HCT116 (cell line): ENCODE data around the gene OR2AG2. TPM values are rescaled to one million over a fixed set of nuclear protein-coding genes. Genes with fewer than 3 reads are reported as not detected.
A peak's percentile ranks its signal among the peaks of the same experiment; 100 is the strongest.

Experiments used
- ATAC-seq: fragments of 200-7000 bp; cut with Tn5 transposase; 2 replicates; pipeline ENCODE4 v1.9.1; 2020; ENCODE audit warnings: mild to moderate bottlenecking, moderate library complexity
- BruUV-seq: library from RNA; stranded (reverse); fragments of 400-500 nt; replicated peaks from 2 replicates; lab custom pipeline; 2021; lab: Mats Ljungman, UMichigan
- CTCF ChIA-PET: fragments of 300-600 bp; sonication (Branson Sonifier 250); formaldehyde crosslinking; loops from one replicate; lab custom pipeline; 2021; ENCODE audit warnings: antibody characterized with exemption; lab: Charles Lee
- POLR2A ChIA-PET: fragments of 300-600, 350-600 bp; sonication (Branson Sonifier 250); formaldehyde crosslinking; loops from one replicate; lab custom pipeline; 2021; ENCODE audit warnings: antibody characterized with exemption; lab: Charles Lee
- RAD21 ChIA-PET, 2 experiments: fragments of 300-600 bp; sonication (Branson Sonifier 250); formaldehyde crosslinking; loops; one replicate each; lab custom pipeline; 2023; ENCODE audit warnings: low total read pairs in 2 of 2; ENCODE audit not compliant: uncharacterized antibody in 2 of 2, unreplicated experiment in 2 of 2, low non-redundant PET in 1 of 2; lab: Charles Lee
- DNase-seq: peaks from one replicate; pipeline ENCODE4 v3.0.0-alpha.2; 2010; ENCODE audit warnings: low read depth, low spot score
- H2AFZ ChIP-seq: fragments of 200-600 bp; shearing (Covaris generic), sonication (generic); 2 replicates; pipeline ENCODE4 v1.6.1; 2017; ENCODE audit warnings: low read depth, mixed run types, mixed read lengths, antibody characterized with exemption, low read length; ENCODE audit not compliant: poor library complexity, severe bottlenecking
- H3K27ac ChIP-seq: 2 replicates; pipeline ENCODE4 v1.5.1; 2012; ENCODE audit warnings: low read depth, low read length
- H3K27me3 ChIP-seq: fragments of 200-600 bp; sonication (generic); 2 replicates; pipeline ENCODE4 v1.6.1; 2016; ENCODE audit warnings: mixed run types, low read length, mixed read lengths; ENCODE audit not compliant: insufficient read depth
- H3K36me3 ChIP-seq, 2 experiments: fragments of 200-500 bp in 1 of 2; fragments of 200-600 bp in 1 of 2; sonication (Bioruptor generic) in 1 of 2; sonication (generic) in 1 of 2; 2 replicates each; pipeline versions ENCODE4 v1.5.1 to v1.6.1; 2014 to 2016; ENCODE audit warnings: low read length in 2 of 2, inconsistent platforms in 1 of 2, mixed read lengths in 1 of 2, mixed run types in 1 of 2; ENCODE audit not compliant: insufficient read depth in 2 of 2, control insufficient read depth in 1 of 2
- H3K4me1 ChIP-seq, 2 experiments: fragments of 200-600 bp in 1 of 2; sonication (generic) in 1 of 2; 2 replicates each; pipeline versions ENCODE4 v1.5.1 to v1.6.1; 2012 to 2017; ENCODE audit warnings: low read length in 2 of 2, inconsistent platforms in 1 of 2, mild to moderate bottlenecking in 1 of 2, mixed read lengths in 1 of 2, mixed run types in 1 of 2, moderate library complexity in 1 of 2; ENCODE audit not compliant: insufficient read depth in 2 of 2, control insufficient read depth in 1 of 2
- H3K4me2 ChIP-seq: fragments of 200-600 bp; sonication (generic); 2 replicates; pipeline ENCODE4 v1.6.1; 2017; ENCODE audit warnings: mixed run types, low read length, mixed read lengths
- H3K4me3 ChIP-seq, 2 experiments: fragments of 200-600 bp in 1 of 2; sonication (generic) in 1 of 2; replicated peaks in 1 of 2; 2 replicates each; pipeline ENCODE4 v1.5.1; 2011 to 2016; ENCODE audit warnings: low read length in 2 of 2, control low read depth in 1 of 2, low read depth in 1 of 2, mild to moderate bottlenecking in 1 of 2, mixed read lengths in 1 of 2, mixed run types in 1 of 2
- H3K79me2 ChIP-seq: fragments of 200-600 bp; sonication (generic); 2 replicates; pipeline ENCODE4 v1.6.1; 2017; ENCODE audit warnings: mild to moderate bottlenecking, mixed run types, low read length, moderate library complexity, mixed read lengths; ENCODE audit not compliant: insufficient read depth
- H3K9ac ChIP-seq: fragments of 200-600 bp; sonication (generic); 2 replicates; pipeline ENCODE4 v1.6.1; 2016; ENCODE audit warnings: low read length, mixed read lengths
- H3K9me2 ChIP-seq: fragments of 200-600 bp; sonication (generic), shearing (Covaris generic); 2 replicates; pipeline ENCODE4 v1.6.1; 2017; ENCODE audit warnings: mixed run types, mild to moderate bottlenecking, moderate library complexity; ENCODE audit not compliant: insufficient read depth
- H3K9me3 ChIP-seq, 2 experiments: fragments of 200-500 bp in 1 of 2; fragments of 200-600 bp in 1 of 2; sonication (Bioruptor generic) in 1 of 2; sonication (generic) in 1 of 2; 2 replicates each; pipeline ENCODE4 v1.6.1; 2014 to 2017; ENCODE audit warnings: low read length in 2 of 2, mixed read lengths in 2 of 2, inconsistent platforms in 1 of 2, low read depth in 1 of 2, mild to moderate bottlenecking in 1 of 2, mixed run types in 1 of 2, moderate library complexity in 1 of 2; ENCODE audit not compliant: control insufficient read depth in 1 of 2, insufficient read depth in 1 of 2
- H4K20me1 ChIP-seq: fragments of 200-600 bp; sonication (generic), shearing (Covaris generic); 2 replicates; pipeline ENCODE4 v1.6.1; 2017; ENCODE audit warnings: mixed run types, mild to moderate bottlenecking, moderate library complexity; ENCODE audit not compliant: insufficient read depth
- CBX3 ChIP-seq: IDR thresholded peaks from 2 replicates; pipeline ENCODE4 v1.6.1; 2012; ENCODE audit warnings: low read depth
- ELF1 ChIP-seq: IDR thresholded peaks from 2 replicates; pipeline ENCODE4 v1.6.1; 2012; ENCODE audit warnings: low read depth, borderline replicate concordance
- EZH2 ChIP-seq: fragments of 200-600 bp; sonication (generic); IDR thresholded peaks from 2 replicates; pipeline ENCODE4 v1.6.1; 2017; ENCODE audit warnings: antibody characterized with exemption, mixed run types
- FOSL1 ChIP-seq: IDR thresholded peaks from 2 replicates; pipeline ENCODE4 v1.6.1; 2012; ENCODE audit warnings: low read depth
- JUND ChIP-seq: IDR thresholded peaks from 2 replicates; pipeline ENCODE4 v1.6.1; 2012
- POLR2AphosphoS5 ChIP-seq: IDR thresholded peaks from 2 replicates; pipeline ENCODE4 v1.6.1; 2011; ENCODE audit warnings: mild to moderate bottlenecking, low read depth, low read length, moderate library complexity
- RAD21 ChIP-seq: IDR thresholded peaks from 2 replicates; pipeline ENCODE4 v1.6.1; 2012; ENCODE audit warnings: low read depth, mild to moderate bottlenecking
- SIN3A ChIP-seq: IDR thresholded peaks from 2 replicates; pipeline ENCODE4 v1.6.1; 2012; ENCODE audit warnings: low read depth
- SP1 ChIP-seq: IDR thresholded peaks from 2 replicates; pipeline ENCODE4 v1.6.1; 2012; ENCODE audit warnings: low read depth
- SRF ChIP-seq: IDR thresholded peaks from 2 replicates; pipeline ENCODE4 v1.6.1; 2012; ENCODE audit warnings: low read depth
- TCF7L2 ChIP-seq: IDR thresholded peaks from 2 replicates; pipeline ENCODE4 v1.7.0; 2011; ENCODE audit warnings: borderline replicate concordance, inconsistent platforms; ENCODE audit not compliant: insufficient read depth, insufficient read length; ENCODE audit errors: extremely low read depth
- YY1 ChIP-seq: IDR thresholded peaks from 2 replicates; pipeline ENCODE4 v1.6.1; 2011; ENCODE audit warnings: low read length, low read depth, moderate library complexity, mild to moderate bottlenecking; ENCODE audit not compliant: insufficient replicate concordance; ENCODE audit errors: extremely low read depth
- ZFX ChIP-seq: fragments of 450-650 bp; IDR thresholded peaks from 2 replicates; pipeline ENCODE4 v1.6.1; 2017
- intact Hi-C: fragments of 100-400 bp; cut with micrococcal nuclease; formaldehyde crosslinking; loops from 2 replicates; pipeline ENCODE4 v1.10.0; 2022
- total RNA-seq: library from RNA; stranded (reverse); gene quantifications from one replicate; pipeline ENCODE4 v1.2.1, GENCODE V29; 2021; ENCODE audit not compliant: unreplicated experiment
- TF ChIP-seq, protein P1 (sequence below): IDR thresholded peaks from 2 replicates; pipeline ENCODE4 v1.6.1; 2012; ENCODE audit warnings: low read depth
- TF ChIP-seq, protein P2 (sequence below), 3 experiments: fragments of 200-600 bp in 1 of 3; sonication (generic) in 1 of 3; IDR thresholded peaks in 2 of 3; conservative IDR thresholded peaks in 1 of 3; 2 replicates each; pipeline ENCODE4 v1.5.1; 2012 to 2017; ENCODE audit warnings: low read depth in 2 of 3, low read length in 2 of 3, antibody characterized with exemption in 1 of 3, borderline replicate concordance in 1 of 3, control low read depth in 1 of 3, mild to moderate bottlenecking in 1 of 3, mixed read lengths in 1 of 3, mixed run types in 1 of 3, moderate library complexity in 1 of 3; ENCODE audit not compliant: insufficient read depth in 1 of 3
- TF ChIP-seq, protein P3 (sequence below): IDR thresholded peaks from 2 replicates; pipeline ENCODE4 v1.6.1; 2012

OR2AG2 gene
- total RNA-seq, 1 experiment from 2014 or later, result 0.07 TPM

DNA sequence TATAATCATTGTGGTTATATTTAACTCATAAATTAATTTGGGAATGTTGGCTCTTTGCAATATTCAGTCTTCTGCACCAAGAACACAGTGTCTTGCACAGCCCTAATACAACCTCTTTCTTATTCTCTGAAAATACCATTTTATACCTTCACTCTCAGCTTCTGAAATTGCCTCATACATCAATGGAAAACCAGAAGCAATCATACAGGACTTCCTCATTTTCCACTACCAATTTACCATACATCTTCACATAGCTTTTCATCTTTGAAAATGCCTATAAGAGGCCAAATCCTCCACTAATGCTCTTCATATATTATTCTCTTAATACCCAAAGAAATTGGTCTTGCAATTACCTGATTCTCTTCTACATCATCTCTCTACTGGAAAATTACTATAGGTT, 6.7 kb upstream of the OR2AG2 start (continued):
- no peak for TF ChIP-seq TCF7L2
- no peak for TF ChIP-seq CBX3
- no peak for TF ChIP-seq JUND
- TF ChIP-seq RAD21, result no peak
- TF ChIP-seq ZFX, result no peak
- TF ChIP-seq EZH2, result no peak
- no peak for TF ChIP-seq SP1
- no peak for TF ChIP-seq SIN3A
- TF ChIP-seq FOSL1, result no peak
- TF ChIP-seq SRF, result no peak
- no peak for TF ChIP-seq YY1
- no peak for TF ChIP-seq ELF1
- no peak for TF ChIP-seq POLR2AphosphoS5

GRCh38 chr11:6757373-6757967, 14.3 kb downstream of the OR2AG2 start:
- peak; percentile 89 for ATAC-seq
- H3K36me3 ChIP-seq, result no peaks in the 10 kb centered on the region
- no peaks in the 10 kb centered on the region for H3K9me3 ChIP-seq
- no TSS peak for BruUV-seq
- no peaks in the 10 kb centered on the region for H3K27me3 ChIP-seq
- no peaks in the 10 kb centered on the region for H4K20me1 ChIP-seq
- ChIA-PET POLR2A (no interaction called here), RAD21 (no interaction called here), CTCF (interaction anchor here (0.7 to 1.8 kb wide), 10 partner anchors 8 to 378 kb away, joined by 3 to 11 read pairs (median 4); no protein-coding TSS in a partner anchor)
- H3K9me2 ChIP-seq, result no peaks in the 10 kb centered on the region
- peak; percentile 32 for DNase-seq
- no peak overlapping the region for H3K27ac ChIP-seq
- H3K4me3 ChIP-seq, result no peak overlapping the region
- no peaks in the 10 kb centered on the region for H3K79me2 ChIP-seq
- intact Hi-C loops, result loop anchor here (1.0 to 10.0 kb wide), 3 partner anchors 54 to 687 kb away; no protein-coding TSS in a partner anchor
- TF ChIP-seq ZFX (no peak), CBX3 (no peak), RAD21 (peak; percentile 60), EZH2 (no peak)
- TF ChIP-seq, protein P1, sequence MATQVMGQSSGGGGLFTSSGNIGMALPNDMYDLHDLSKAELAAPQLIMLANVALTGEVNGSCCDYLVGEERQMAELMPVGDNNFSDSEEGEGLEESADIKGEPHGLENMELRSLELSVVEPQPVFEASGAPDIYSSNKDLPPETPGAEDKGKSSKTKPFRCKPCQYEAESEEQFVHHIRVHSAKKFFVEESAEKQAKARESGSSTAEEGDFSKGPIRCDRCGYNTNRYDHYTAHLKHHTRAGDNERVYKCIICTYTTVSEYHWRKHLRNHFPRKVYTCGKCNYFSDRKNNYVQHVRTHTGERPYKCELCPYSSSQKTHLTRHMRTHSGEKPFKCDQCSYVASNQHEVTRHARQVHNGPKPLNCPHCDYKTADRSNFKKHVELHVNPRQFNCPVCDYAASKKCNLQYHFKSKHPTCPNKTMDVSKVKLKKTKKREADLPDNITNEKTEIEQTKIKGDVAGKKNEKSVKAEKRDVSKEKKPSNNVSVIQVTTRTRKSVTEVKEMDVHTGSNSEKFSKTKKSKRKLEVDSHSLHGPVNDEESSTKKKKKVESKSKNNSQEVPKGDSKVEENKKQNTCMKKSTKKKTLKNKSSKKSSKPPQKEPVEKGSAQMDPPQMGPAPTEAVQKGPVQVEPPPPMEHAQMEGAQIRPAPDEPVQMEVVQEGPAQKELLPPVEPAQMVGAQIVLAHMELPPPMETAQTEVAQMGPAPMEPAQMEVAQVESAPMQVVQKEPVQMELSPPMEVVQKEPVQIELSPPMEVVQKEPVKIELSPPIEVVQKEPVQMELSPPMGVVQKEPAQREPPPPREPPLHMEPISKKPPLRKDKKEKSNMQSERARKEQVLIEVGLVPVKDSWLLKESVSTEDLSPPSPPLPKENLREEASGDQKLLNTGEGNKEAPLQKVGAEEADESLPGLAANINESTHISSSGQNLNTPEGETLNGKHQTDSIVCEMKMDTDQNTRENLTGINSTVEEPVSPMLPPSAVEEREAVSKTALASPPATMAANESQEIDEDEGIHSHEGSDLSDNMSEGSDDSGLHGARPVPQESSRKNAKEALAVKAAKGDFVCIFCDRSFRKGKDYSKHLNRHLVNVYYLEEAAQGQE, result no peak
- TF ChIP-seq, protein P2, sequence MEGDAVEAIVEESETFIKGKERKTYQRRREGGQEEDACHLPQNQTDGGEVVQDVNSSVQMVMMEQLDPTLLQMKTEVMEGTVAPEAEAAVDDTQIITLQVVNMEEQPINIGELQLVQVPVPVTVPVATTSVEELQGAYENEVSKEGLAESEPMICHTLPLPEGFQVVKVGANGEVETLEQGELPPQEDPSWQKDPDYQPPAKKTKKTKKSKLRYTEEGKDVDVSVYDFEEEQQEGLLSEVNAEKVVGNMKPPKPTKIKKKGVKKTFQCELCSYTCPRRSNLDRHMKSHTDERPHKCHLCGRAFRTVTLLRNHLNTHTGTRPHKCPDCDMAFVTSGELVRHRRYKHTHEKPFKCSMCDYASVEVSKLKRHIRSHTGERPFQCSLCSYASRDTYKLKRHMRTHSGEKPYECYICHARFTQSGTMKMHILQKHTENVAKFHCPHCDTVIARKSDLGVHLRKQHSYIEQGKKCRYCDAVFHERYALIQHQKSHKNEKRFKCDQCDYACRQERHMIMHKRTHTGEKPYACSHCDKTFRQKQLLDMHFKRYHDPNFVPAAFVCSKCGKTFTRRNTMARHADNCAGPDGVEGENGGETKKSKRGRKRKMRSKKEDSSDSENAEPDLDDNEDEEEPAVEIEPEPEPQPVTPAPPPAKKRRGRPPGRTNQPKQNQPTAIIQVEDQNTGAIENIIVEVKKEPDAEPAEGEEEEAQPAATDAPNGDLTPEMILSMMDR (IDR thresholded peaks at IDR 0.05 in 2 of 3, conservative IDR thresholded peaks at IDR 0.05 in 1 of 3; ENCODE audit: borderline replicate concordance in 1 of 3, insufficient read depth in 1 of 3, low read depth in 2 of 3, low read length in 2 of 3), result peak; percentile 51 to 69 (median 61); a peak in 5 of 6 replicates
- TF ChIP-seq, protein P3, sequence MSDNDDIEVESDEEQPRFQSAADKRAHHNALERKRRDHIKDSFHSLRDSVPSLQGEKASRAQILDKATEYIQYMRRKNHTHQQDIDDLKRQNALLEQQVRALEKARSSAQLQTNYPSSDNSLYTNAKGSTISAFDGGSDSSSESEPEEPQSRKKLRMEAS, result no peak
- H3K4me1 ChIP-seq, result no peaks in the 10 kb centered on the region
- H2AFZ ChIP-seq, result no peak overlapping the region
- H3K9ac ChIP-seq, result no peak overlapping the region
- no peak overlapping the region for H3K4me2 ChIP-seq
